ENCODE measurements around the gene REPS1.

GRCh38 chr6:138865480-138866109 is 122.5 kb downstream of the REPS1 start:
- TF ChIP-seq CTCF (conservative IDR thresholded peaks at IDR 0.05; ENCODE audit: low read depth, low read length) (no peak), EZH2 (IDR thresholded peaks at IDR 0.05; ENCODE audit: low read length, unreplicated experiment) (no peak), EZH2phosphoT487 (IDR thresholded peaks at IDR 0.05; ENCODE audit: borderline replicate concordance, low read length) (no peak)

Data from PC-3 (cell line).